ENCODE data around the gene MCM5.
"Not testable (repeated sequence)": the region's sequence is repeated elsewhere in the genome, so short reads cannot be mapped to it uniquely, and the experiment has no call there.

The MCM5 gene

GRCh38 chr22:35455529-35455928, 55.6 kb downstream of the MCM5 start:
- no peak for DNase-seq

- DNase-seq = no peak
These were observed 56.8 kb downstream of the MCM5 start for GRCh38 chr22:35456757-35457156.

- no peak for DNase-seq
These were observed 58.0 kb downstream of the MCM5 start for GRCh38 chr22:35457729-35458546.

- peak; percentile 51 for DNase-seq
These were observed 58.8 kb downstream of the MCM5 start for GRCh38 chr22:35458547-35459422.

GRCh38 chr22:35459423-35459894, 59.5 kb downstream of the MCM5 start:
- no peak for DNase-seq

- not testable (repeated sequence) for DNase-seq
These were observed 60.0 kb downstream of the MCM5 start for GRCh38 chr22:35459976-35460375.

GRCh38 chr22:35460688-35461087, 60.7 kb downstream of the MCM5 start:
- DNase-seq = no peak

GRCh38 chr22:35462498-35463230, 62.7 kb downstream of the MCM5 start:
- no peak for DNase-seq

- no peak for DNase-seq
These were observed 63.4 kb downstream of the MCM5 start for GRCh38 chr22:35463231-35463933.

GRCh38 chr22:35464399-35464798, 64.5 kb downstream of the MCM5 start:
- DNase-seq = no peak

GRCh38 chr22:35465109-35465701, 65.3 kb downstream of the MCM5 start:
- no peak for DNase-seq

GRCh38 chr22:35467681-35468434, 67.9 kb downstream of the MCM5 start:
- DNase-seq = no peak

GRCh38 chr22:35470903-35471321, 71.0 kb downstream of the MCM5 start:
- no peak for DNase-seq

GRCh38 chr22:35471566-35471965, 71.6 kb downstream of the MCM5 start:
- not testable (repeated sequence) for DNase-seq

GRCh38 chr22:35472488-35472887, 72.5 kb downstream of the MCM5 start:
- DNase-seq = no peak

GRCh38 chr22:35473971-35474370, 74.0 kb downstream of the MCM5 start:
- DNase-seq = no peak
